ENCODE results near the gene AKT2.

- TF ChIP-seq CTCF (IDR thresholded peaks at IDR 0.05; ENCODE audit: poor library complexity, severe bottlenecking) (no peak), REST (IDR thresholded peaks at IDR 0.05; ENCODE audit: borderline replicate concordance) (no peak), SMC3 (conservative IDR thresholded peaks at IDR 0.05; ENCODE audit: poor library complexity) (no peak), EP300 (conservative IDR thresholded peaks at IDR 0.05; ENCODE audit: poor library complexity, severe bottlenecking) (no peak), RAD21 (conservative IDR thresholded peaks at IDR 0.05) (no peak), EZH2 (IDR thresholded peaks at IDR 0.05; ENCODE audit: borderline replicate concordance, insufficient read depth, low read length, poor library complexity, severe bottlenecking) (no peak), TAF1 (IDR thresholded peaks at IDR 0.05; ENCODE audit: low read depth) (no peak), POLR2AphosphoS5 (IDR thresholded peaks at IDR 0.05) (no peak), MXI1 (conservative IDR thresholded peaks at IDR 0.05; ENCODE audit: poor library complexity, severe bottlenecking) (no peak)
These were observed 37.1 kb upstream of the AKT2 start for GRCh38 chr19:40322271-40322610.

Data from neural cell (in vitro differentiated cells).